DLD1 (cell line): ENCODE results near the gene TRERF1.

ENCODE experiments used
- in situ Hi-C: cut with HindIII; loops from 2 replicates; pipeline ENCODE4 v1.10.0; 2017; ENCODE audit warnings: low sequenced_read_pairs

Gene TRERF1

GRCh38 chr6:42315259-42315990 lies 136.3 kb downstream of the TRERF1 start:
- in situ Hi-C loops, result loop anchor here (25.0 kb wide), 1 partner anchor 247 kb away; the partner anchor contains the start of gene UBR2

- in situ Hi-C loops, result loop anchor here (25.0 kb wide), 1 partner anchor 248 kb away; the partner anchor contains the start of gene UBR2
Measured at GRCh38 chr6:42314571-42315258, 137.0 kb downstream of the TRERF1 start.

GRCh38 chr6:42313941-42314570 lies 137.7 kb downstream of the TRERF1 start:
- in situ Hi-C loops, result loop anchor here (25.0 kb wide), 1 partner anchor 248 kb away; the partner anchor contains the start of gene UBR2

- in situ Hi-C loops, result loop anchor here (25.0 kb wide), 1 partner anchor 249 kb away; the partner anchor contains the start of gene UBR2
Measured at GRCh38 chr6:42313038-42313437, 138.7 kb downstream of the TRERF1 start.

GRCh38 chr6:42307141-42307470 lies 144.6 kb downstream of the TRERF1 start:
- in situ Hi-C loops, result loop anchor here (25.0 kb wide), 1 partner anchor 255 kb away; the partner anchor contains the start of gene UBR2

- in situ Hi-C loops, result loop anchor here (25.0 kb wide), 1 partner anchor 256 kb away; the partner anchor contains the start of gene UBR2
Measured at GRCh38 chr6:42306439-42307140, 145.1 kb downstream of the TRERF1 start.

- in situ Hi-C loops, result loop anchor here (25.0 kb wide), 1 partner anchor 258 kb away; the partner anchor contains the start of gene UBR2
Measured at GRCh38 chr6:42304053-42304712, 147.5 kb downstream of the TRERF1 start.

GRCh38 chr6:42302411-42302810 lies 149.3 kb downstream of the TRERF1 start:
- in situ Hi-C loops, result loop anchor here (25.0 kb wide), 1 partner anchor 260 kb away; the partner anchor contains the start of gene UBR2

- in situ Hi-C loops, result loop anchor here (25.0 kb wide), 1 partner anchor 260 kb away; the partner anchor contains the start of gene UBR2
Measured at GRCh38 chr6:42301986-42302385, 149.7 kb downstream of the TRERF1 start.

GRCh38 chr6:42300701-42301100 lies 151.0 kb downstream of the TRERF1 start:
- in situ Hi-C loops, result loop anchor here (25.0 kb wide), 1 partner anchor 262 kb away; the partner anchor contains the start of gene UBR2

- in situ Hi-C loops, result loop anchor here (25.0 kb wide), 1 partner anchor 262 kb away; the partner anchor contains the start of gene UBR2
Measured at GRCh38 chr6:42300185-42300584, 151.5 kb downstream of the TRERF1 start.

GRCh38 chr6:42297661-42298060 lies 154.1 kb downstream of the TRERF1 start:
- in situ Hi-C loops, result no loop called here

GRCh38 chr6:42296614-42297013 lies 155.1 kb downstream of the TRERF1 start:
- in situ Hi-C loops, result no loop called here

- in situ Hi-C loops, result no loop called here
Measured at GRCh38 chr6:42295677-42296076, 156.0 kb downstream of the TRERF1 start.

GRCh38 chr6:42295181-42295580 lies 156.5 kb downstream of the TRERF1 start:
- in situ Hi-C loops, result no loop called here

- in situ Hi-C loops, result no loop called here
Measured at GRCh38 chr6:42294759-42295158, 157.0 kb downstream of the TRERF1 start.

- in situ Hi-C loops, result no loop called here
Measured at GRCh38 chr6:42293386-42293977, 158.2 kb downstream of the TRERF1 start.

- in situ Hi-C loops, result no loop called here
Measured at GRCh38 chr6:42292004-42292740, 159.6 kb downstream of the TRERF1 start.

GRCh38 chr6:42287756-42288155 lies 164.0 kb downstream of the TRERF1 start:
- in situ Hi-C loops, result no loop called here
